Activated B cell treated with CpG ODN at 0.5 μM for 24 hours (primary cell): ENCODE data around the gene POU1F1. TPM values are rescaled to one million over a fixed set of nuclear protein-coding genes. Genes with fewer than 3 reads are reported as not detected.

ENCODE experiments used
- ATAC-seq: fragments of 200-7000 bp; cut with Tn5 transposase; one replicate; pipeline ENCODE4 v1.10.0; 2021; ENCODE audit warnings: low read depth, mild to moderate bottlenecking, moderate library complexity
- CTCF ChIA-PET: fragments of 350-600 bp; sonication (Branson Sonifier 250); formaldehyde crosslinking; loops from one replicate; lab custom pipeline; 2021; ENCODE audit warnings: antibody characterized with exemption; lab: Charles Lee
- POLR2A ChIA-PET: fragments of 350-600 bp; sonication (Branson Sonifier 250); formaldehyde crosslinking; loops from one replicate; lab custom pipeline; 2021; ENCODE audit warnings: antibody characterized with exemption; lab: Charles Lee
- DNase-seq: peaks from one replicate; pipeline ENCODE4 v3.0.0; 2022
- H3K27ac Mint-ChIP-seq: one replicate; pipeline ENCODE4 v1.8.0; 2020; ENCODE audit warnings: mixed read lengths
- H3K27me3 Mint-ChIP-seq: one replicate; pipeline ENCODE4 v1.8.0; 2021; ENCODE audit warnings: mixed read lengths
- H3K36me3 Mint-ChIP-seq: one replicate; pipeline ENCODE4 v1.8.0; 2021; ENCODE audit warnings: low read depth, mixed read lengths
- H3K4me1 Mint-ChIP-seq: one replicate; pipeline ENCODE4 v1.8.0; 2021; ENCODE audit warnings: mixed read lengths
- H3K4me3 Mint-ChIP-seq: one replicate; pipeline ENCODE4 v1.8.0; 2020; ENCODE audit warnings: mild to moderate bottlenecking, mixed read lengths
- H3K9me3 Mint-ChIP-seq: one replicate; pipeline ENCODE4 v1.8.0; 2020; ENCODE audit warnings: mixed read lengths
- intact Hi-C: fragments of 100-400 bp; cut with micrococcal nuclease; formaldehyde crosslinking; loops from one replicate; pipeline ENCODE4 v1.15.1; 2024
- total RNA-seq: library from RNA; stranded (reverse); gene quantifications from 2 replicates; pipeline ENCODE4 v1.2.3, GENCODE V29; 2022
- TF ChIP-seq, protein P1 (sequence below): fragments of 200-600 bp; IDR thresholded peaks from one replicate; pipeline ENCODE4 v1.8.0; 2022; ENCODE audit warnings: antibody characterized with exemption, mild to moderate bottlenecking

The POU1F1 gene
- total RNA-seq, 1 donor from 2014 or later, result not detected

DNA sequence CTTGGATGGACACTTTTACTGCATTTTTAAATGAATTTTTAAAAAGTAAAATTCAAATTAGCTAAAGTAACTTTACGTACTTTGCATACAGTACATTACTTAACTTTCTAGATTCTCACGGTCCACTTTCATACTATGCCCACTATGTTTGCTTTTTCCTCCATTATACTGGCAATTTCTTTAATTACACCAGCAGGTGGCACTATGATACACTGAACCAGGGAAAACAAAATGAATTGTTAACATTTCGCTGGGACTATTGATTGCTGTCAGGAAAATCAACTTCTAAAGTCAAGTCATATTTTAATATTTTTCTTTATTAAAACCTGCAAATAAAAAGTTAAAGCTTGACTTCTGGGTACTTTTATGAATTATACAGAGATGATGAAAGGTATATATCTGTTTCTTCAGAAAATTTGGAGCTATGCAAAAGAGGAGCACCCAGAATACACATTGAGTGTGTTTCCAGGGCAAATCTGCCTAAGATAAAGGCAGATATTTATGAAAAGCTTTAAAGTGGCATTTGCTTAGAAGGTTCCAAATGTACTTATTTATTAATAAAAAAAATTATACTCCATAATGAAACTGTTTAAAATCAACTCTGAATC is 21.8 kb upstream of the POU1F1 start:
- ChIA-PET POLR2A (no interaction called here), CTCF (interaction anchor here (0.6 to 1.9 kb wide), 17 partner anchors 9 to 882 kb away, joined by 3 to 11 read pairs (median 5); no protein-coding TSS in a partner anchor)
- Mint-ChIP-seq H3K36me3 (no peaks in the 10 kb centered on the region), H3K9me3 (no peaks in the 10 kb centered on the region), H3K27ac (no peak overlapping the region), H3K4me1 (no peaks in the 10 kb centered on the region), H3K27me3 (no peaks in the 10 kb centered on the region), H3K4me3 (no peak overlapping the region)
- intact Hi-C loops, result loop anchor here (1.0 kb wide), 3 partner anchors 707 to 882 kb away; no protein-coding TSS in a partner anchor
- peak; percentile 50 for ATAC-seq
- DNase-seq, result no peak
- TF ChIP-seq, protein P1, sequence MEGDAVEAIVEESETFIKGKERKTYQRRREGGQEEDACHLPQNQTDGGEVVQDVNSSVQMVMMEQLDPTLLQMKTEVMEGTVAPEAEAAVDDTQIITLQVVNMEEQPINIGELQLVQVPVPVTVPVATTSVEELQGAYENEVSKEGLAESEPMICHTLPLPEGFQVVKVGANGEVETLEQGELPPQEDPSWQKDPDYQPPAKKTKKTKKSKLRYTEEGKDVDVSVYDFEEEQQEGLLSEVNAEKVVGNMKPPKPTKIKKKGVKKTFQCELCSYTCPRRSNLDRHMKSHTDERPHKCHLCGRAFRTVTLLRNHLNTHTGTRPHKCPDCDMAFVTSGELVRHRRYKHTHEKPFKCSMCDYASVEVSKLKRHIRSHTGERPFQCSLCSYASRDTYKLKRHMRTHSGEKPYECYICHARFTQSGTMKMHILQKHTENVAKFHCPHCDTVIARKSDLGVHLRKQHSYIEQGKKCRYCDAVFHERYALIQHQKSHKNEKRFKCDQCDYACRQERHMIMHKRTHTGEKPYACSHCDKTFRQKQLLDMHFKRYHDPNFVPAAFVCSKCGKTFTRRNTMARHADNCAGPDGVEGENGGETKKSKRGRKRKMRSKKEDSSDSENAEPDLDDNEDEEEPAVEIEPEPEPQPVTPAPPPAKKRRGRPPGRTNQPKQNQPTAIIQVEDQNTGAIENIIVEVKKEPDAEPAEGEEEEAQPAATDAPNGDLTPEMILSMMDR, result no peak

DNA sequence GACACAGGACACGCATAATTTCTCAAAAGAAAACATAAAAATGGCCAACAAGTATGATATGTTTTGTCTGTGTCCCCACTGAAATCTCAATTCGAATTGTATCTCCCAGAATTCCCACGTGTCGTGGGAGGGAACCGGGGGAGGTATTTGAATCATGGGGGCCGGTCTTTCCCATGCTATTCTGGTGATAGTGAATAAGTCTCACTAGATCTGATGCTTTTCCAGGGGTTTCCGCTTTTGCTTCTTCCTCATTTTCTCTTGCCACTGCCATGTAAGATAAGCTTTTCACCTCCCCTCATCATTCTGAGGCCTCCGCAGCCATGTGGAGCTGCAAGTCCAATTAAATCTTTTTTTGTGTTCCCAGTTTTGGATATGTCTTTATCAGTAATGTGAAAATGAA is 12.1 kb upstream of the POU1F1 start:
- TF ChIP-seq, protein P1, result no peak
- no peak overlapping the region for H3K27ac Mint-ChIP-seq
- no peak overlapping the region for H3K4me3 Mint-ChIP-seq
- no peaks in the 10 kb centered on the region for H3K4me1 Mint-ChIP-seq
- ATAC-seq (no peak), DNase-seq (no peak)
- ChIA-PET CTCF (interaction anchor here (0.6 to 1.9 kb wide), 4 partner anchors 10 to 864 kb away, joined by 3 to 9 read pairs (median 6); no protein-coding TSS in a partner anchor), POLR2A (no interaction called here)
- peaks cover 7% of the 10 kb centered on the region for H3K27me3 Mint-ChIP-seq
- no peaks in the 10 kb centered on the region for H3K36me3 Mint-ChIP-seq
- intact Hi-C loops, result no loop called here
- peaks cover 2% of the 10 kb centered on the region for H3K9me3 Mint-ChIP-seq

DNA sequence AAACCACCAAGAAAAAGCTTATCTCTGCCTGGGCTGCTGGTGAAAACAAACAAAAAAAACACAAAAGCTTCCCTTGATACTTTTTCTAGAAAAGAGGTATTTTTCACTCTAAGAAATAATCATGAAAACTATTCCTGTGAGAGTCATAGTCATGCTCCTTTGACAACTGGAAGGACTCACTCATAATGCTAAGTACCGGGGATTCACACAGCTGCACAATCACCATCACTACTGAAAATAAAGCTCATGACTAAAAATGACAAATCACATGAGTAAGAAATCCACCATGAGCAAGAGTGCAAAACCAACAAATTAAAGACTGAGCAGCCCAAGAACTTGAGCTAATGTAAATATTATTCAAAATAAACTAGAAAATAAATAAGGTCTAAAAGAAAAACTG is 10.6 kb upstream of the POU1F1 start:
- Mint-ChIP-seq H3K9me3 (peaks cover 2% of the 10 kb centered on the region), H3K27me3 (peaks cover 7% of the 10 kb centered on the region), H3K27ac (no peak overlapping the region), H3K4me1 (no peaks in the 10 kb centered on the region), H3K36me3 (no peaks in the 10 kb centered on the region), H3K4me3 (no peak overlapping the region)
- intact Hi-C loops, result no loop called here
- TF ChIP-seq, protein P1, result no peak
- ChIA-PET POLR2A (no interaction called here), CTCF (interaction anchor here (1.2 to 1.9 kb wide), 3 partner anchors 12 to 18 kb away, joined by 3 to 9 read pairs (median 3); no protein-coding TSS in a partner anchor)
- ATAC-seq, result no peak
- no peak for DNase-seq

DNA sequence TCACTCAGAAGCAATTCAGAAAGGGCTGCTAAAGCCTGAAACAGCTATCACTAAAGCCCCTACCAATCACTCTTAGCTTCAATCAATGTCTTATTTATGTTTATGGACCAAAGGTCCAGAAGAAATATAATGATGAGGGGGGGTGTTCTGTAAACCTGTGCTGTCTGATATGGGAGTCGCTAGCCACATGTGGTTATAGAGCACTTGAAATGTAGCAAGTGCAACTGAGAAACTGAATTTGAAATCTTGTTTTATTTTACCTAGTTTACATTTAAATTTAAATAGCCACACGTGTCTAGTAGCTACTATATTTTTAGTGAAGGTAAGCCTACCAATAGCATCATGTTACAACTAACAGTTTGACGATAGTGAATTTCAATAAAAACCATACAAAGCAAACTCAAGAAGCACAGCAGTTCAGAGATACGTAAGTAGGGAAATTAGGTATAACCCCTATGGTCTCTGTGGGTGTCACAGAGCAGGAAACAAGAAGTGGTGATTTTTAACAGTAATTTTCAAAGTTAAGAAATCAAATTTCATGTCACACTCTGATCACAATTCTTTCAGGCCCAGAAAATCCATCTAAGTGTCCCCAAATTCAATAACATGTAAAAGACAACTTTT is 3.6 kb downstream of the POU1F1 start:
- CTCF ChIA-PET, result interaction anchor here (0.9 to 1.3 kb wide), 2 partner anchors 12 to 26 kb away, joined by 3 to 4 read pairs; no protein-coding TSS in a partner anchor
- intact Hi-C loops, result loop anchor here (2.0 kb wide), 1 partner anchor 46 kb away; the partner anchor contains the start of gene CHMP2B
- H3K9me3 Mint-ChIP-seq, result no peaks in the 10 kb centered on the region
- no peak overlapping the region for H3K4me3 Mint-ChIP-seq
- no peaks in the 10 kb centered on the region for H3K27me3 Mint-ChIP-seq
- TF ChIP-seq, protein P1, result no peak
- H3K4me1 Mint-ChIP-seq, result peaks cover 25% of the 10 kb centered on the region
- no peaks in the 10 kb centered on the region for H3K36me3 Mint-ChIP-seq
- ATAC-seq, result peak; percentile 82
- POLR2A ChIA-PET, result no interaction called here
- H3K27ac Mint-ChIP-seq, result no peak overlapping the region
- DNase-seq, result no peak
